Calu3 (cell line): ENCODE measurements around the gene NCLN. TPM values are rescaled to one million over a fixed set of nuclear protein-coding genes. Genes with fewer than 3 reads are reported as not detected.

Source experiments
- BruUV-seq: library from RNA; stranded (reverse); fragments of 400-500 nt; replicated peaks from 2 replicates; lab custom pipeline; 2021; lab: Mats Ljungman, UMichigan
- CTCF ChIA-PET: fragments of 300-600 bp; sonication (Branson Sonifier 250); formaldehyde crosslinking; loops from one replicate; lab custom pipeline; 2022; ENCODE audit warnings: antibody characterized with exemption; lab: Charles Lee
- DNase-seq: peaks from one replicate; pipeline ENCODE4 v3.0.0; 2022
- H3K27ac Mint-ChIP-seq: one replicate; pipeline ENCODE4 v1.8.0; 2022; ENCODE audit warnings: mixed read lengths; ENCODE audit not compliant: unreplicated experiment
- H3K27me3 Mint-ChIP-seq: one replicate; pipeline ENCODE4 v1.8.0; 2022; ENCODE audit warnings: mixed read lengths; ENCODE audit not compliant: unreplicated experiment
- H3K36me3 Mint-ChIP-seq: one replicate; pipeline ENCODE4 v1.8.0; 2022; ENCODE audit warnings: mild to moderate bottlenecking, moderate library complexity, mixed read lengths; ENCODE audit not compliant: insufficient read depth, unreplicated experiment
- H3K4me1 Mint-ChIP-seq: one replicate; pipeline ENCODE4 v1.8.0; 2022; ENCODE audit warnings: mild to moderate bottlenecking, low read depth, mixed read lengths; ENCODE audit not compliant: unreplicated experiment
- H3K4me3 Mint-ChIP-seq: one replicate; pipeline ENCODE4 v1.8.0; 2022; ENCODE audit warnings: mild to moderate bottlenecking, low read depth, moderate library complexity, mixed read lengths; ENCODE audit not compliant: unreplicated experiment
- H3K9me3 Mint-ChIP-seq: one replicate; pipeline ENCODE4 v1.8.0; 2022; ENCODE audit warnings: low read depth, mixed read lengths; ENCODE audit not compliant: unreplicated experiment
- CTCF ChIP-seq: fragments of 200-600 bp; IDR thresholded peaks from one replicate; pipeline ENCODE4 v1.8.0; 2022; ENCODE audit warnings: antibody characterized with exemption; ENCODE audit not compliant: unreplicated experiment
- intact Hi-C: fragments of 100-400 bp; cut with micrococcal nuclease; formaldehyde crosslinking; loops from one replicate; pipeline ENCODE4 v1.10.0; 2022; ENCODE audit not compliant: unreplicated experiment
- total RNA-seq: library from RNA; stranded (reverse); gene quantifications from 2 replicates; pipeline ENCODE4 v1.2.3, GENCODE V29; 2022

NCLN gene
- total RNA-seq, 1 experiment from 2014 or later: 79.6 TPM

GRCh38 chr19:3203805-3204645 lies 18.3 kb downstream of the NCLN start:
- H3K4me3 Mint-ChIP-seq: no peak overlapping the region
- no peaks in the 10 kb centered on the region for H3K9me3 Mint-ChIP-seq
- TF ChIP-seq CTCF: no peak
- DNase-seq: no peak
- H3K27me3 Mint-ChIP-seq: no peaks in the 10 kb centered on the region
- BruUV-seq: no TSS peak
- H3K27ac Mint-ChIP-seq: no peak overlapping the region
- no peaks in the 10 kb centered on the region for H3K4me1 Mint-ChIP-seq
- intact Hi-C loops: no loop called here
- CTCF ChIA-PET: no interaction called here
- H3K36me3 Mint-ChIP-seq: peaks cover 14% of the 10 kb centered on the region

GRCh38 chr19:3204646-3205275 lies 19.0 kb downstream of the NCLN start:
- Mint-ChIP-seq H3K36me3 (peaks cover 14% of the 10 kb centered on the region), H3K27ac (no peak overlapping the region), H3K27me3 (no peaks in the 10 kb centered on the region), H3K4me3 (no peak overlapping the region), H3K9me3 (no peaks in the 10 kb centered on the region), H3K4me1 (no peaks in the 10 kb centered on the region)
- no TSS peak for BruUV-seq
- intact Hi-C loops: no loop called here
- TF ChIP-seq CTCF: no peak
- DNase-seq: no peak
- CTCF ChIA-PET: interaction anchor here (1.2 kb wide), 1 partner anchor 62 kb away, joined by 4 read pairs; no protein-coding TSS in a partner anchor

GRCh38 chr19:3206216-3206953 lies 20.7 kb downstream of the NCLN start:
- CTCF ChIA-PET: interaction anchor here (1.2 kb wide), 1 partner anchor 64 kb away, joined by 4 read pairs; no protein-coding TSS in a partner anchor
- H3K4me3 Mint-ChIP-seq: no peak overlapping the region
- no peak overlapping the region for H3K27ac Mint-ChIP-seq
- no TSS peak for BruUV-seq
- H3K36me3 Mint-ChIP-seq: peaks cover 24% of the 10 kb centered on the region
- H3K27me3 Mint-ChIP-seq: no peaks in the 10 kb centered on the region
- H3K9me3 Mint-ChIP-seq: no peaks in the 10 kb centered on the region
- no peak for TF ChIP-seq CTCF
- intact Hi-C loops: no loop called here
- DNase-seq: no peak
- H3K4me1 Mint-ChIP-seq: no peaks in the 10 kb centered on the region

- TF ChIP-seq CTCF: no peak
- H3K4me3 Mint-ChIP-seq: no peak overlapping the region
- no TSS peak for BruUV-seq
- H3K27me3 Mint-ChIP-seq: no peaks in the 10 kb centered on the region
- peaks cover 24% of the 10 kb centered on the region for H3K36me3 Mint-ChIP-seq
- intact Hi-C loops: no loop called here
- H3K4me1 Mint-ChIP-seq: no peaks in the 10 kb centered on the region
- H3K9me3 Mint-ChIP-seq: no peaks in the 10 kb centered on the region
- CTCF ChIA-PET: no interaction called here
- DNase-seq: no peak
- H3K27ac Mint-ChIP-seq: no peak overlapping the region
Observed at GRCh38 chr19:3207461-3208242, 21.9 kb downstream of the NCLN start.
